SKM-1 treated with dmso at 0.1 percent for 144 hours (cell line): ENCODE data around the gene RAB11B.
"Not testable (repeated sequence)": the region's sequence is repeated elsewhere in the genome, so short reads cannot be mapped to it uniquely, and the experiment has no call there.

ENCODE experiments used
- DNase-seq: peaks from one replicate; lab custom pipeline; 2025; ENCODE audit not compliant: unreplicated experiment; lab: John Stamatoyannopoulos, UW

RAB11B gene

DNA sequence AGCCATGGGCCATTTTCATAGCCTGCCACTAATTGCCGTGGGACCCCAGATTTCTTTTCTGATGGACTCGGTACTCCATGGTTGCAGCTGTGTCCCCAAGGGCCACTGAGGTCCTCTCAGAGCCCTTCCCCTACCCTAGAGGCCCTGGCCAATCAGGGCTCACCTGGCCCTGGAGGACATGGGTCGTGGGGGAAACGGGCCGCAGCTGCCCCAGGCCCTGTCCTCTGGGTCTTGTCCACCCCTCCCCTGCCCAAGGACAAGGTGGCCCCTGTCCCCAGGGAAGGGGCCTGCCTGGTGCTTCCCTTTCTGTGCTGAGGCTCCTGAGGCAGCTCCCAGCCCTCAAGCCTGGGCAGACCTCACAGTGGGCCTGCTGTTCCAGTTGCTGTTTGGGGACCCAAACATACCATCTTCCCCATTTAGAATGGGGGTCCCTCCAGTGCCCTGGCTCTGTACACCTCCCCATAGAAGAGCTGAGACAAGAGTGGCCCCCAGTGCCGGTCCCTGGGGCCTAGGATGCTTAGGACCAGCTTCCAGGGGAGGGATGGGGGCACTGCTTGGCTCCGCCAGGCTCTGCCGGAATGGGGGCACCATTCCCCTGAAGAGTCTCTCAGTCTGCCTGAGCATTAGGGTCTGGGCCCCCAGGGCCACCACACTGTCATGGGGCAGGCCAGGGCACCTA is 3.2 kb downstream of the RAB11B start:
- DNase-seq: no peak

DNA sequence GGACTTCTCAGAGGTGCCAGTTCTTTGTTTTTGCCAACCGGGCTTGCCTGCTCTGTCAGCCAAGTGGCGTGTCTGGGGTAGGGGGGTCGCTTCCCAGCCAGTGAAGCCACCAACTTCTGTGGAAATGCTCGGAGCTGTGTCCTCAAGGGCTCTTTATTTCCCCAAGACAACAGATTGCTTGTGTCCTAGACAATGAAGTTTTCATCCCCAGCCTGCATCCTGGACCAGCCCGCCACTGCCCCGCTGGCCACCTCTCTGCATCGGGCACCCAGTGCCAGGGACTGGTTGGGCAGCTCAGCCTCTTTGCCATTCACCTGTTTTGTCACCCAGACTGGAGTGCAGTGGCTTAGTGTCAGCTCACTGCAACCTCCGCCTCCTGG is 3.7 kb downstream of the RAB11B start:
- no peak for DNase-seq

- no peak for DNase-seq
These were observed 5.5 kb downstream of the RAB11B start for GRCh38 chr19:8395621-8396082.

GRCh38 chr19:8396185-8396562 is 6.0 kb downstream of the RAB11B start:
- no peak for DNase-seq

GRCh38 chr19:8396563-8397203 is 6.5 kb downstream of the RAB11B start:
- peak; percentile 60 for DNase-seq

- DNase-seq: no peak
These were observed 7.1 kb downstream of the RAB11B start for GRCh38 chr19:8397271-8397670.

DNA sequence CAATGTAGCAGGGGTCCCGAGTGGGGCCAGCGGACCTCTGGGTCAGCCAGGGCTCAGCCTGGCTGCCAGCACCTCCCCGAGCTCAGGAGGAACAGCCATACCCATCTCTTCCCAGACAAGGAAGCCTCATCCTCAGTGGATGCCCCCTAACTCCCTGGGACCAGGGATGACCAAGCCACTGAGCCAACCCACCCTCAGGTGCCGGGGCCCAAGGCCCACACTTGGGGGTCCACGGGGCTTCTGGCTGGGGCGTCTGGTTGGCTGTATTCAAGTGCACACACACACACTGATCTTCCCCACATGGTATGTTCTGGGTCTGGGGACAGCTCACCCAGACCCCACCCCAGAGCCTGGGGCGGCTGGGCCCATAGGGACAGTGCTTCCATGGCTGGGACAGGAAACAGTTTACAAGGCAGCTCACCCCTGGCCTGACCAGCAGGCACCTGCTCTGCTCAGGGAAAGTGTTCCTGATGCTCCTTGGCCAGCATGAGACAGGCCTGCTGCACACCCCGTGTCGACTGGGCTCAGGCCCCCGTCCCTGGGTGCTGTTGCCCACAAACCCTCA is 7.7 kb downstream of the RAB11B start:
- DNase-seq: no peak

DNA sequence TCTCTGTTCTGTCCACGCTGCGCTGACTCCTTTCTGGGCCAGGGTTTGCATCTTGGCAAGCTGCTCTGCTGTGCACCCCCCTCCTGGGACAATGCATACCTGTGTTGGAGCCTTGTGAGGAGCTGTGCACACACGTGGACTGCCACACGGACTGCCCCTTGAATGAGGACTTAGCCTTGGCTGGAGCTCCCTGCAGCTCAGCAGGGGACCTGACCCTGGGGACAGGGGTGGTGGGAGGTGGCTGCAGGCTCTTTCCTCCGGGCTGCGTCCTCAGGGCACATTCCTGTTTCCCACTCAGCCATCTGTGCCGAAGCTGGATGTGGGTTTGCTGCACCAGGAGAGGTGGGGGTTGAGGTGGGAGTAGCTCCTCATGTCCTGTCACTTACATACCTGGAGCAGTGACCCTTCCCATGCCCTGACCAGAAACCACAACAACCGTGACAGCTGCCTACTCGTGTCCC is 8.2 kb downstream of the RAB11B start:
- no peak for DNase-seq

DNA sequence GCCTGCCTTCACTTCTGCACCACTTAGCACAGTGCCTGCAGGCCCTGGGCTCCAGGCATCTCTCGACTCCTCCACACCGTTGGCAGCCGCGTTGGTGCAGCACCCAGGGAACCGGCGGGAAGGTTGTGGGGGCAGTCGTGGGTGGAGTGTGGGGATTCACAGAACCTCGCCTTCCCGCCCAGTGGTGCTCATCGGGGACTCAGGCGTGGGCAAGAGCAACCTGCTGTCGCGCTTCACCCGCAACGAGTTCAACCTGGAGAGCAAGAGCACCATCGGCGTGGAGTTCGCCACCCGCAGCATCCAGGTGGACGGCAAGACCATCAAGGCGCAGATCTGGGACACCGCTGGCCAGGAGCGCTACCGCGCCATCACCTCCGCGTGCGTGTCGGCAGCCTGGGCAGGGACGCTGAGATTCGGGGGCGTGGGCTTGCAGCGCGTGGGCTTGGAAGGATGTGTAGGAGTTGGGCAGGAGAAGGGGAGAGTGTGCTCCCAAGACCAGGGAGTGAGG is 9.6 kb downstream of the RAB11B start:
- no peak for DNase-seq

DNA sequence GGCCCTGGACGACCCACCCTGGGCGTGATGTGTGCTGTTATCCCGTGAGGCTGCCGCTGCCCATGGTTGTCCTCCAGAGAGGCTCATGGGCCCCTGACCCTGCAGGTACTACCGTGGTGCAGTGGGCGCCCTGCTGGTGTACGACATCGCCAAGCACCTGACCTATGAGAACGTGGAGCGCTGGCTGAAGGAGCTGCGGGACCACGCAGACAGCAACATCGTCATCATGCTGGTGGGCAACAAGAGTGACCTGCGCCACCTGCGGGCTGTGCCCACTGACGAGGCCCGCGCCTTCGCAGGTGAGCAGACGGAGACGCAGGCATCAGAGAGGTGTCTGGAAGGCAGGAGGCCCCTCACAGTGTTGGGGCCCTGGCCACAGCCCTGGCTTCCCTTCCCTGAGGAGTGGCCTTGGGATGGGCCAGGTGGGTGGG is 11.8 kb downstream of the RAB11B start:
- no peak for DNase-seq

GRCh38 chr19:8403098-8403819 is 13.1 kb downstream of the RAB11B start:
- DNase-seq: no peak

DNA sequence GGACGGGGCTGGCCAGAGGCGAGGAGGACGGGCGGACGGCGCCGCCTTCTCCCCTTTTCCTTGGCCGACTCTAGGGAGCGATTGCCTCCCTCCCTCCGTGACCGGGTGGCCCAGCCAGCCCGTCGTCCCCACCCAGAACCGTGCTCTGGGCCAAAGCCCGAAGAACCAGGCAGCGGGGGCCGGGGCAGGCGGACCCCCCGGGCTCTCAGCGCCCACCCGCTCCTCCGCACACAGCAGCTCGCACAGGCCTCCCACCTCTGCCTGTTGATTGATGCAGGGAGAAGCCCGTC is 13.6 kb downstream of the RAB11B start:
- DNase-seq: no peak

DNA sequence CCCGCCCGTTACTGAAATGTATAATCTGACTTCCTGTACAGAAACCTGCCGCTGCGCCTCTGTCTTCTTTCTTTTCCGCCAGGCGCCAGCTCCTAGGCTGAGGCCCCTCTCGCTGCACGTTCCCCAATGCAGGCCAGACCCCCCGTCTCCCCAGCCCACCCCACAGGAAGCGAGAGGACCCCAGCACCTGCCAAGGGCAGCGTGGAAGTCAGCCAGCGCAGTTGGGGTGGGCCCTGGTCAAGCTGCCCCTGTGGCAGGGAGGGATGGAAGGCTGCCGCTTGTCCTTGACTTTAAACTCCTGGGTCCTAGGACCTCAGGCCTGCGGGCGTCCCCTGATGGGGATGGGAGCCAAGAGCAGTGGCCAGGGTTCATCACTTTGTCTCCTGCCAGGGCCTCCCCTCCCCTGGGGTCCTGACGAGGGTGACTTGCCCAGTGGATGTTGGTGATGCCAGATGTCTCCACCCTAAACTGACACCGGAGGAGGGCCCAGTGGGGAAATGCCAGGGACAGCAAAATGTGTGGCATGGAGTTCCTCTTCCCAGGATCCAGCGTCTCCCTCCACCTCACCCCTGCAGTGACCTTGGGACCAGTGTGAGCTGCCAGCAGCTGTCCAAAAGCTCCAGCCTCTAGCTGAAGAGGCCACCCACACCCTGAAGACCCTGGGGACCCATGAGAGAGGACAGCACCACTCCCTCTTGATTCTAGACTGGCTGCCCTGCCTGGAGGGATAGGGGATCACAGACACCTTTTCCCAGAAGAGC is 14.4 kb downstream of the RAB11B start:
- DNase-seq: no peak

- DNase-seq: not testable (repeated sequence)
These were observed 20.6 kb downstream of the RAB11B start for GRCh38 chr19:8410718-8411117.

DNA sequence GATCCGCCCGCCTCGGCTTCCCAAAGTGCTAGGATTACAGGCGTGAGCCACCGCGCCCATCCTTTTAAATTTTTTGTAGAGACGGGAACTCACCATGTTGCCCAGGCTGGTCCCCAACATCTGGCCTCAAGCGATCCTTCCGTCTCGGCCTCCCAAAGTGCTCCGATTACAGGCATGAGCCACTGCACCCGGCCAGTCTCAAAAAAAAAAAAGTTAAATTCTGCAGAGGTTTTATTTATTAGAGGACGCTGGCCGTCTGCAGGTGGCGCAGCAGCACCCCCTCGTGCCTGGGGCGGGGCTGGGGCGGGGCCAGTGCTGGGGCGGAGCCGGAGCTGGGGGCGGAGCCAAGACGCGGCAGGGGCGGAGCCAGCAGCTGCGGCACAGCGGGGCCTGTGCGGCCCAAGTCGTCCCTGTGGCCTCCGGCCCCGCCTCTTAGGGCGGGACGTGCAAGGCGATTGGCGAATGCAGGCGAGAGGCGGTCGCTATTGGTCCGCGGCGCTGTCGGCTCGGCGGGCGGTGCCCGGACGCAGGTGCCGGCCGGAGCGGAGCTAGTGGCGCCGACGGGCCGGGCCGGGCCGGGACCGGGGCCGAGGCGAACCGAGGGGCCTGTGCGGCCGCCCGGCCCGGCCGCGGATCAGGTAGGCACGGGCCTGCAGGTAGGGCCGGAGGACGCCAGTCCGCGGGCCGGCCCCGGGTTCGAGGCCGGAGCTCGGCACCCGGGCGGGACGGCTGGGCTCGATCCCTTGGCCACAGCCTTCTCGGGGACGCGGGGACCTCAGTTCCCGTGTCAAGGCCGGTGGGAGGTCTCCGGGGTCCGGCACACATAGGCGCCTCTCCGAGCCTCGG is 22.8 kb downstream of the RAB11B start, which contains the start of gene MARCHF2:
Gene MARCHF2 (plus strand): TSS at position 523 of the 846 bp plus-strand sequence. CDS start 8,536 bp downstream, outside the sequence.
- peak; percentile 87 for DNase-seq

- no peak for DNase-seq
These were observed 23.5 kb downstream of the RAB11B start for GRCh38 chr19:8413629-8413995.

- DNase-seq: no peak
These were observed 26.6 kb downstream of the RAB11B start for GRCh38 chr19:8416796-8417195.

GRCh38 chr19:8421484-8422461 is 31.6 kb downstream of the RAB11B start:
- no peak for DNase-seq

DNA sequence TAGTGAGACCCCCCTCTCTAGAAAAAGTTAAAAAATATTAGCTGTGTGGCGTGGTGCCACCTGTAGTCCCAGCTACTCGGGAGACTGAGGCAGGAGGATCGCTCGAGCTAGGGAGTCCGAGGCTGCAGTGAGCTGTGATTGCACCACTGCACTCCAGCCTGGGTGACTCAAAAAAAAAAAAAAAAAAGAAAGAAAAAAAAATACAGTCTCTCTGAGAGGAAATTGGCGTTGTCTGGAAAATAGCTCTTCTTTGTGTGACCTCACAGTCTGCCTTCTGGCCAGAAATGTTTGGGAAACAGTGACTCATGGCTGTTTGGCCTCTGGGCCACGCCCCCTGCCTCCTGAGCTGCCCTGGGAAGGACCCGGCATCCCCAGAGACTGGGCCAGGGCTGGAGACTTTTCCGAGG is 33.7 kb downstream of the RAB11B start:
- DNase-seq: peak; percentile 80
